ENCODE data around the gene MAP3K20. TPM values are rescaled to one million over a fixed set of nuclear protein-coding genes. Genes with fewer than 3 reads are reported as not detected.

MAP3K20 gene
- total and polyA plus RNA-seq, 2 of the 8 experiments (the other 6 are each of a cell fraction or from before 2014, with no cell fraction given) = 3.1 to 11.1 TPM

- TF ChIP-seq TCF12 (IDR thresholded peaks at IDR 0.05; ENCODE audit: low read depth, low read length) = no peak
- TF ChIP-seq JUN (IDR thresholded peaks at IDR 0.05; ENCODE audit: low read depth, low read length) = no peak
- TF ChIP-seq USF2 (IDR thresholded peaks at IDR 0.05; ENCODE audit: low read length) = no peak
Measured at GRCh38 chr2:173053043-173053699, 22.5 kb upstream of the MAP3K20 start (continued).

Measured in H1 (cell line).